Activated CD8-positive, alpha-beta T cell treated with anti-CD3 and anti-CD28 coated beads for 36 hours (primary cell): ENCODE results near the gene CCDC14. TPM values are rescaled to one million over a fixed set of nuclear protein-coding genes. Genes with fewer than 3 reads are reported as not detected.
"Not testable (repeated sequence)": the region's sequence is repeated elsewhere in the genome, so short reads cannot be mapped to it uniquely, and the experiment has no call there.

Source experiments
- ATAC-seq: fragments of 200-7000 bp; cut with Tn5 transposase; one replicate; pipeline ENCODE4 v1.10.0; 2021; ENCODE audit warnings: mild to moderate bottlenecking, moderate library complexity
- CTCF ChIA-PET: fragments of 350-600 bp; sonication (Branson Sonifier 250); formaldehyde crosslinking; loops from one replicate; lab custom pipeline; 2021; ENCODE audit warnings: antibody characterized with exemption; lab: Charles Lee
- POLR2A ChIA-PET: fragments of 350-600 bp; sonication (Branson Sonifier 250); formaldehyde crosslinking; loops from one replicate; lab custom pipeline; 2021; ENCODE audit warnings: antibody characterized with exemption; lab: Charles Lee
- DNase-seq: peaks from one replicate; pipeline ENCODE4 v3.0.0-alpha.2; 2020
- H3K27ac Mint-ChIP-seq: one replicate; pipeline ENCODE4 v1.8.0; 2021; ENCODE audit warnings: mild to moderate bottlenecking, mixed read lengths
- H3K27me3 Mint-ChIP-seq: one replicate; pipeline ENCODE4 v1.8.0; 2021; ENCODE audit warnings: mixed read lengths
- H3K36me3 Mint-ChIP-seq: one replicate; pipeline ENCODE4 v1.8.0; 2021; ENCODE audit warnings: low read depth, mixed read lengths
- H3K4me1 Mint-ChIP-seq: one replicate; pipeline ENCODE4 v1.8.0; 2021; ENCODE audit warnings: low read depth, mixed read lengths
- H3K4me3 Mint-ChIP-seq: one replicate; pipeline ENCODE4 v1.8.0; 2021; ENCODE audit warnings: mild to moderate bottlenecking, moderate library complexity, mixed read lengths
- H3K9me3 Mint-ChIP-seq: one replicate; pipeline ENCODE4 v1.8.0; 2021; ENCODE audit warnings: mixed read lengths
- CTCF ChIP-seq: fragments of 200-600 bp; IDR thresholded peaks from one replicate; pipeline ENCODE4 v1.8.0; 2022; ENCODE audit warnings: antibody characterized with exemption, mild to moderate bottlenecking
- intact Hi-C: fragments of 100-400 bp; cut with micrococcal nuclease; formaldehyde crosslinking; loops from one replicate; pipeline ENCODE4 v1.10.0; 2022
- total RNA-seq, 2 experiments: library from RNA; stranded (reverse); gene quantifications; one replicate each; pipeline ENCODE4 v1.2.3, GENCODE V29; 2021

Gene CCDC14
- total RNA-seq: 10 to 100 TPM; 34.1 to 35.1 TPM

GRCh38 chr3:123960781-123961507, at the start of gene CCDC14:
Gene CCDC14, minus strand, starts transcription at chr3:123961229. Its CDS starts 56 bp downstream, at chr3:123961173.
- intact Hi-C loops: no loop called here
- Mint-ChIP-seq H3K4me3 (peak within 1 kb of the TSS; percentile 96), H3K27me3 (peaks cover 3% of the 10 kb centered on the region), H3K27ac (peak within 1 kb of the TSS; percentile 92), H3K4me1 (peaks cover 26% of the 10 kb centered on the region), H3K9me3 (no peaks in the 10 kb centered on the region), H3K36me3 (no peaks in the 10 kb centered on the region)
- CTCF ChIA-PET: interaction anchor here (1.0 kb wide), 1 partner anchor 20 kb away, joined by 3 read pairs; no protein-coding TSS in a partner anchor
- POLR2A ChIA-PET: no interaction called here
- TF ChIP-seq CTCF: no peak
- ATAC-seq: peak; percentile 93
- peak; percentile 83 for DNase-seq

GRCh38 chr3:124008321-124008720, 47.3 kb upstream of the CCDC14 start:
- POLR2A ChIA-PET, H3K27ac Mint-ChIP-seq, DNase-seq, H3K4me3 Mint-ChIP-seq, H3K4me1 Mint-ChIP-seq, intact Hi-C loops, ATAC-seq, H3K9me3 Mint-ChIP-seq, H3K36me3 Mint-ChIP-seq: not testable (repeated sequence)
- CTCF ChIA-PET: interaction anchor here (1.0 kb wide), 1 partner anchor 8 kb away, joined by 3 read pairs; no protein-coding TSS in a partner anchor
- H3K27me3 Mint-ChIP-seq: peaks cover 33% of the 10 kb centered on the region

GRCh38 chr3:124007186-124007585, 46.2 kb upstream of the CCDC14 start:
- Mint-ChIP-seq H3K27me3 (peaks cover 37% of the 10 kb centered on the region), H3K4me1 (no peaks in the 10 kb centered on the region), H3K4me3 (no peak overlapping the region), H3K9me3 (no peaks in the 10 kb centered on the region), H3K27ac (no peak overlapping the region), H3K36me3 (no peaks in the 10 kb centered on the region)
- TF ChIP-seq CTCF: no peak
- ChIA-PET POLR2A (no interaction called here), CTCF (interaction anchor here (1.0 kb wide), 1 partner anchor 9 kb away, joined by 3 read pairs; no protein-coding TSS in a partner anchor)
- DNase-seq (no peak), ATAC-seq (no peak)
- intact Hi-C loops: no loop called here

GRCh38 chr3:124002405-124003079, 41.5 kb upstream of the CCDC14 start:
- H3K9me3 Mint-ChIP-seq, H3K27ac Mint-ChIP-seq, CTCF ChIA-PET, H3K36me3 Mint-ChIP-seq, H3K4me1 Mint-ChIP-seq, POLR2A ChIA-PET, DNase-seq, intact Hi-C loops, H3K4me3 Mint-ChIP-seq, ATAC-seq: not testable (repeated sequence)
- peaks cover 49% of the 10 kb centered on the region for H3K27me3 Mint-ChIP-seq

GRCh38 chr3:124001366-124001765, 40.3 kb upstream of the CCDC14 start:
- DNase-seq, H3K27ac Mint-ChIP-seq, CTCF ChIA-PET, H3K9me3 Mint-ChIP-seq, H3K4me3 Mint-ChIP-seq, POLR2A ChIA-PET, H3K4me1 Mint-ChIP-seq, H3K36me3 Mint-ChIP-seq, intact Hi-C loops, ATAC-seq: not testable (repeated sequence)
- H3K27me3 Mint-ChIP-seq: peaks cover 50% of the 10 kb centered on the region

GRCh38 chr3:123997543-123997942, 36.5 kb upstream of the CCDC14 start:
- no peaks in the 10 kb centered on the region for H3K36me3 Mint-ChIP-seq
- H3K27ac Mint-ChIP-seq: no peak overlapping the region
- TF ChIP-seq CTCF: no peak
- H3K4me3 Mint-ChIP-seq: no peak overlapping the region
- no peak for DNase-seq
- ChIA-PET CTCF (no interaction called here), POLR2A (no interaction called here)
- ATAC-seq: no peak
- H3K27me3 Mint-ChIP-seq: peaks cover 27% of the 10 kb centered on the region
- H3K9me3 Mint-ChIP-seq: no peaks in the 10 kb centered on the region
- no peaks in the 10 kb centered on the region for H3K4me1 Mint-ChIP-seq
- intact Hi-C loops: no loop called here
